SK-N-SH treated with all-trans-retinoic acid at 6 μM for 48 hours (cell line): ENCODE data around the gene TRIM61.
"Not testable (repeated sequence)": the region's sequence is repeated elsewhere in the genome, so short reads cannot be mapped to it uniquely, and the experiment has no call there.

Experiments used
- ATAC-seq: fragments of 200-7000 bp; cut with Tn5 transposase; 3 replicates; pipeline ENCODE4 v1.9.1; 2020; ENCODE audit warnings: mild to moderate bottlenecking, moderate library complexity
- ARNTL ChIP-seq: fragments of 450-650 bp; formaldehyde crosslinking; IDR thresholded peaks from 2 replicates; pipeline ENCODE4 v1.5.0; 2020; ENCODE audit warnings: low read depth, mild to moderate bottlenecking, moderate library complexity, borderline replicate concordance
- BACH2 ChIP-seq: fragments of 250-450 bp; sonication (Bioruptor Pico); IDR thresholded peaks from 2 replicates; pipeline ENCODE4 v1.9.0; 2021; ENCODE audit warnings: mild to moderate bottlenecking, borderline replicate concordance
- CSDC2 ChIP-seq: fragments of 250-450 bp; sonication (Bioruptor Pico); IDR thresholded peaks from 2 replicates; pipeline ENCODE4 v1.5.0; 2020; ENCODE audit warnings: mild to moderate bottlenecking, moderate library complexity
- ESRRG ChIP-seq: fragments of 250-450 bp; sonication (Bioruptor Pico); IDR thresholded peaks from 2 replicates; pipeline ENCODE4 v1.6.1; 2021; ENCODE audit warnings: mild to moderate bottlenecking
- GLIS3 ChIP-seq: fragments of 250-450 bp; sonication (Bioruptor Pico); IDR thresholded peaks from 2 replicates; pipeline ENCODE4 v1.5.0; 2020; ENCODE audit warnings: mild to moderate bottlenecking, moderate library complexity
- ISL1 ChIP-seq: fragments of 250-450 bp; sonication (Bioruptor Pico); IDR thresholded peaks from 2 replicates; pipeline ENCODE4 v2.1.2; 2022; ENCODE audit warnings: mild to moderate bottlenecking, moderate library complexity
- OSR1 ChIP-seq: fragments of 250-450 bp; sonication (Bioruptor Pico); IDR thresholded peaks from 2 replicates; pipeline ENCODE4 v1.8.0; 2022; ENCODE audit warnings: moderate library complexity, mild to moderate bottlenecking, inconsistent platforms
- PPARA ChIP-seq: fragments of 250-450 bp; sonication (Bioruptor Pico); IDR thresholded peaks from 2 replicates; pipeline ENCODE4 v1.5.0; 2020; ENCODE audit warnings: mild to moderate bottlenecking, borderline replicate concordance
- RARB ChIP-seq: fragments of 250-450 bp; sonication (Bioruptor Pico); IDR thresholded peaks from 2 replicates; pipeline ENCODE4 v1.8.0; 2021; ENCODE audit warnings: mild to moderate bottlenecking, moderate library complexity
- SNAI2 ChIP-seq: fragments of 250-450 bp; sonication (Bioruptor Pico); IDR thresholded peaks from 2 replicates; pipeline ENCODE4 v1.5.0; 2020; ENCODE audit warnings: mild to moderate bottlenecking, moderate library complexity
- TCF4 ChIP-seq: fragments of 250-450 bp; sonication (Bioruptor Pico); IDR thresholded peaks from 2 replicates; pipeline ENCODE4 v1.8.0; 2021; ENCODE audit warnings: mild to moderate bottlenecking, moderate library complexity, borderline replicate concordance
- TOX ChIP-seq: fragments of 250-450 bp; sonication (Bioruptor Pico); IDR thresholded peaks from 2 replicates; pipeline ENCODE4 v1.8.0; 2021; ENCODE audit warnings: mild to moderate bottlenecking, moderate library complexity, borderline replicate concordance
- ZFP3 ChIP-seq: fragments of 250-450 bp; sonication (Bioruptor Pico); IDR thresholded peaks from 2 replicates; pipeline ENCODE4 v1.5.0; 2020; ENCODE audit warnings: mild to moderate bottlenecking, moderate library complexity
- ZFP30 ChIP-seq: fragments of 450-650 bp; formaldehyde crosslinking; IDR thresholded peaks from 2 replicates; pipeline ENCODE4 v1.5.0; 2022; ENCODE audit warnings: mild to moderate bottlenecking, moderate library complexity
- ZNF565 ChIP-seq: fragments of 450-650 bp; formaldehyde crosslinking; conservative IDR thresholded peaks from 2 replicates; pipeline ENCODE4 v1.5.0; 2020; ENCODE audit warnings: low read depth, mild to moderate bottlenecking, moderate library complexity
- ZNF8 ChIP-seq: fragments of 450-650 bp; formaldehyde crosslinking; IDR thresholded peaks from 2 replicates; pipeline ENCODE4 v1.5.0; 2020; ENCODE audit warnings: mild to moderate bottlenecking, moderate library complexity
- TF ChIP-seq, protein P1 (sequence below): fragments of 250-450 bp; sonication (Bioruptor Pico); IDR thresholded peaks from 2 replicates; pipeline ENCODE4 v1.5.0; 2020; ENCODE audit warnings: mild to moderate bottlenecking, moderate library complexity
- TF ChIP-seq, protein P2 (sequence below): fragments of 250-450 bp; sonication (Bioruptor Pico); IDR thresholded peaks from 2 replicates; pipeline ENCODE4 v1.8.0; 2020; ENCODE audit warnings: mild to moderate bottlenecking, moderate library complexity, borderline replicate concordance
- TF ChIP-seq, protein P3 (sequence below): fragments of 250-450 bp; sonication (Bioruptor Pico); IDR thresholded peaks from 2 replicates; pipeline ENCODE4 v1.5.1; 2021; ENCODE audit warnings: mild to moderate bottlenecking, moderate library complexity
- TF ChIP-seq, protein P4 (sequence below): fragments of 250-450 bp; sonication (Bioruptor Pico); IDR thresholded peaks from 2 replicates; pipeline ENCODE4 v1.8.0; 2021; ENCODE audit warnings: low read depth, mild to moderate bottlenecking, moderate library complexity, borderline replicate concordance
- TF ChIP-seq, protein P5 (sequence below): fragments of 250-450 bp; sonication (Bioruptor Pico); IDR thresholded peaks from 2 replicates; pipeline ENCODE4 v1.5.1; 2020; ENCODE audit warnings: low read depth, mild to moderate bottlenecking, moderate library complexity

Gene TRIM61

DNA sequence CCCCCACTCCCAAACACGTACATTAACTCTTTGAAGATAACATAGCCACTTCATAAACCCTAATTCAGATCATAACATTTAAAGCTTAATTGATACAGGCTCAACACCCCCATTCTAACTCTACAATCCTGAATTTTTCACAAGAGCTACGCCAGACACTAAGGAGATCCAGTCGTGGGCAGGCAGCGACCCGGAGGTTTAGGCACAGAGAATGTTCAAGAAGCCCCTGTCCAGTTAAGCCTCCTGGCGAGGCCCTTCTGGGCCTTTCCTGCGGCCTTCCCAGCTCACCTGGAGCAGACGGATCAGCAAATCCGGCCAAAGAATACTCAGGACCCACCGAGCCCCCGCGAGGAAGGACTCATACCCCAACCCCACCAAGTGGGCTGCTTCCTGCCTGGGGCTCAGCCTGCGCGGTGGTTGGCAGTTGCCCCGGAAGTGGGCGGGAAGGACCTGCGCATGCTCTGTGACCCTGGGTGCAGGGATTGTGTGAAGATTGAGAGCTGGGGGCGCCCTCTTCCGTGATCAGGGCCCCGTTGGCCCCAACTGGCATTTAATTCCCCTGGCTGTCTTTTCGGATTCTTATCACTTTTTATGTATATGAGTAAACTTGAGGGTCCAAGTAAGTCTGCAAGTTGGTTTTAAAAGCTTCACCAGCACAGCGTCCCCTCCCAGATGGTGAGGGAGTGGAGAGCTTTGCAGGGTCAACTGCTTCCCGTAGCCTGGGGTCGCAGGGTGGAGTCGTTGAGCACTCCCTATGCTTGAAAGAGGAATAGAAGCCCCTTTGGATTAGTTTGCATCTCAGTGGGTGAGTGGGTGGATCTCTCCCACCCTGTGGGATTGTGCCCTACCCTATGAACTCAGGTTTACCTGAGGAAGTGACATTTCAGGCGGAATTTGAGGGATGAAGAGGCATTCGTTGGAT is at the start of gene TRIM61:
TRIM61 (minus strand) TSS at position 415 of the 922 bp plus-strand sequence. CDS start 7,655 bp downstream, outside the sequence.
- no peak for TF ChIP-seq ISL1
- TF ChIP-seq ZNF8 (CRISPR knock-in tag), result no peak
- TF ChIP-seq ARNTL (CRISPR knock-in tag), result no peak
- TF ChIP-seq PPARA (CRISPR knock-in tag), result no peak
- no peak for TF ChIP-seq ESRRG (CRISPR knock-in tag)
- TF ChIP-seq ZFP3 (CRISPR knock-in tag), result no peak
- TF ChIP-seq ZFP30 (CRISPR knock-in tag), result no peak
- TF ChIP-seq RARB (CRISPR knock-in tag), result no peak
- TF ChIP-seq BACH2 (CRISPR knock-in tag), result no peak
- no peak for TF ChIP-seq GLIS3 (CRISPR knock-in tag)
- no peak for TF ChIP-seq SNAI2 (CRISPR knock-in tag)
- TF ChIP-seq, protein P1, sequence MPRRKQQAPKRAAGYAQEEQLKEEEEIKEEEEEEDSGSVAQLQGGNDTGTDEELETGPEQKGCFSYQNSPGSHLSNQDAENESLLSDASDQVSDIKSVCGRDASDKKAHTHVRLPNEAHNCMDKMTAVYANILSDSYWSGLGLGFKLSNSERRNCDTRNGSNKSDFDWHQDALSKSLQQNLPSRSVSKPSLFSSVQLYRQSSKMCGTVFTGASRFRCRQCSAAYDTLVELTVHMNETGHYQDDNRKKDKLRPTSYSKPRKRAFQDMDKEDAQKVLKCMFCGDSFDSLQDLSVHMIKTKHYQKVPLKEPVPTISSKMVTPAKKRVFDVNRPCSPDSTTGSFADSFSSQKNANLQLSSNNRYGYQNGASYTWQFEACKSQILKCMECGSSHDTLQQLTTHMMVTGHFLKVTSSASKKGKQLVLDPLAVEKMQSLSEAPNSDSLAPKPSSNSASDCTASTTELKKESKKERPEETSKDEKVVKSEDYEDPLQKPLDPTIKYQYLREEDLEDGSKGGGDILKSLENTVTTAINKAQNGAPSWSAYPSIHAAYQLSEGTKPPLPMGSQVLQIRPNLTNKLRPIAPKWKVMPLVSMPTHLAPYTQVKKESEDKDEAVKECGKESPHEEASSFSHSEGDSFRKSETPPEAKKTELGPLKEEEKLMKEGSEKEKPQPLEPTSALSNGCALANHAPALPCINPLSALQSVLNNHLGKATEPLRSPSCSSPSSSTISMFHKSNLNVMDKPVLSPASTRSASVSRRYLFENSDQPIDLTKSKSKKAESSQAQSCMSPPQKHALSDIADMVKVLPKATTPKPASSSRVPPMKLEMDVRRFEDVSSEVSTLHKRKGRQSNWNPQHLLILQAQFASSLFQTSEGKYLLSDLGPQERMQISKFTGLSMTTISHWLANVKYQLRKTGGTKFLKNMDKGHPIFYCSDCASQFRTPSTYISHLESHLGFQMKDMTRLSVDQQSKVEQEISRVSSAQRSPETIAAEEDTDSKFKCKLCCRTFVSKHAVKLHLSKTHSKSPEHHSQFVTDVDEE, result no peak
- TF ChIP-seq TOX (CRISPR knock-in tag), result no peak
- no peak for TF ChIP-seq ZNF565
- TF ChIP-seq, protein P2, sequence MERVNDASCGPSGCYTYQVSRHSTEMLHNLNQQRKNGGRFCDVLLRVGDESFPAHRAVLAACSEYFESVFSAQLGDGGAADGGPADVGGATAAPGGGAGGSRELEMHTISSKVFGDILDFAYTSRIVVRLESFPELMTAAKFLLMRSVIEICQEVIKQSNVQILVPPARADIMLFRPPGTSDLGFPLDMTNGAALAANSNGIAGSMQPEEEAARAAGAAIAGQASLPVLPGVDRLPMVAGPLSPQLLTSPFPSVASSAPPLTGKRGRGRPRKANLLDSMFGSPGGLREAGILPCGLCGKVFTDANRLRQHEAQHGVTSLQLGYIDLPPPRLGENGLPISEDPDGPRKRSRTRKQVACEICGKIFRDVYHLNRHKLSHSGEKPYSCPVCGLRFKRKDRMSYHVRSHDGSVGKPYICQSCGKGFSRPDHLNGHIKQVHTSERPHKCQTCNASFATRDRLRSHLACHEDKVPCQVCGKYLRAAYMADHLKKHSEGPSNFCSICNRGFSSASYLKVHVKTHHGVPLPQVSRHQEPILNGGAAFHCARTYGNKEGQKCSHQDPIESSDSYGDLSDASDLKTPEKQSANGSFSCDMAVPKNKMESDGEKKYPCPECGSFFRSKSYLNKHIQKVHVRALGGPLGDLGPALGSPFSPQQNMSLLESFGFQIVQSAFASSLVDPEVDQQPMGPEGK (CRISPR knock-in tag), result no peak
- TF ChIP-seq, protein P3, sequence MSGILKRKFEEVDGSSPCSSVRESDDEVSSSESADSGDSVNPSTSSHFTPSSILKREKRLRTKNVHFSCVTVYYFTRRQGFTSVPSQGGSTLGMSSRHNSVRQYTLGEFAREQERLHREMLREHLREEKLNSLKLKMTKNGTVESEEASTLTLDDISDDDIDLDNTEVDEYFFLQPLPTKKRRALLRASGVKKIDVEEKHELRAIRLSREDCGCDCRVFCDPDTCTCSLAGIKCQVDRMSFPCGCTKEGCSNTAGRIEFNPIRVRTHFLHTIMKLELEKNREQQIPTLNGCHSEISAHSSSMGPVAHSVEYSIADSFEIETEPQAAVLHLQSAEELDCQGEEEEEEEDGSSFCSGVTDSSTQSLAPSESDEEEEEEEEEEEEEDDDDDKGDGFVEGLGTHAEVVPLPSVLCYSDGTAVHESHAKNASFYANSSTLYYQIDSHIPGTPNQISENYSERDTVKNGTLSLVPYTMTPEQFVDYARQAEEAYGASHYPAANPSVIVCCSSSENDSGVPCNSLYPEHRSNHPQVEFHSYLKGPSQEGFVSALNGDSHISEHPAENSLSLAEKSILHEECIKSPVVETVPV (CRISPR knock-in tag), result no peak
- TF ChIP-seq, protein P4, sequence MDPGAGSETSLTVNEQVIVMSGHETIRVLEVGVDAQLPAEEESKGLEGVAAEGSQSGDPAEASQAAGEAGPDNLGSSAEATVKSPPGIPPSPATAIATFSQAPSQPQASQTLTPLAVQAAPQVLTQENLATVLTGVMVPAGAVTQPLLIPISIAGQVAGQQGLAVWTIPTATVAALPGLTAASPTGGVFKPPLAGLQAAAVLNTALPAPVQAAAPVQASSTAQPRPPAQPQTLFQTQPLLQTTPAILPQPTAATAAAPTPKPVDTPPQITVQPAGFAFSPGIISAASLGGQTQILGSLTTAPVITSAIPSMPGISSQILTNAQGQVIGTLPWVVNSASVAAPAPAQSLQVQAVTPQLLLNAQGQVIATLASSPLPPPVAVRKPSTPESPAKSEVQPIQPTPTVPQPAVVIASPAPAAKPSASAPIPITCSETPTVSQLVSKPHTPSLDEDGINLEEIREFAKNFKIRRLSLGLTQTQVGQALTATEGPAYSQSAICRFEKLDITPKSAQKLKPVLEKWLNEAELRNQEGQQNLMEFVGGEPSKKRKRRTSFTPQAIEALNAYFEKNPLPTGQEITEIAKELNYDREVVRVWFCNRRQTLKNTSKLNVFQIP (CRISPR knock-in tag), result no peak
- ATAC-seq, result no peak

DNA sequence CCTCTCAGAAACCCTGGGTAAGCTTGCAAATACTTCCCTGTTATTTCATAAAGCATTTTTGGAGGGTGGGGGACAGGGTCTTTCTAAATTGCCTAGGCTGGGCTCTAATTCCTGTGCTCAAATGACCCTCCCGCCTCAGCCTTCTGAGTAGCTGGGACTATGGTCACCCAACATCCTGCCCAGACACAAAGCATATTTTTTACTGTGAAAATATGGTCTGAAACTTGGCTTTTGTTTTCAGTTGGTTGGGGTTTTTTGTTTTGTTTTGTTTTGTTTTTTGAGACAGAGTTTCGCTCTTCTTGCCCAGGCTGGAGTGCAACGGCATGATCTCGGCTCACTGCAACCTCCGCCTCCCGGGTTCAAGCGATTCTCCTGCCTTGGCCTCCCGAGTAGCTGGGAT is 48.3 kb upstream of the TRIM61 start:
- not testable (repeated sequence) for ATAC-seq

GRCh38 chr4:165019995-165020394 is 42.5 kb upstream of the TRIM61 start:
- ATAC-seq, result not testable (repeated sequence)

DNA sequence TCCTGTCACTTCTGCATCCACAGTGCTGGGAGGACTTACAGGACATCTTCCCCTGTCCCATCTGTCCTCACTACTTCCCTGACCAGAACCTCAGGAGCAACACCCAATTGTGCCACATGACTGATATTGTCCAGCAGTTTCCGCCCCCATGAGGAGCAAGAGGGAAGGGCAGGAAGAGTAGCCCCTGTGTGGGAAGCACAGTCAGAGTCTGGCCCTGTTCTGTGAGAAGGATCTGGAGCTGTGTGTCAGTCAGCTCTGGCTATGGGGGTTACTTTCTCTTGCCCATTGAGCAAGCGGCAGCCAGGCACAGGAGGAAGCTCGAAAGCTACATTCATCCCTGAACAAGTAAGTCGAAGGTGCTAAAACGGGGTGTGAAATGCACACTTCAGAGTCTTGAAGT is 39.5 kb upstream of the TRIM61 start:
- ATAC-seq, result peak; percentile 88
- no peak for TF ChIP-seq ARNTL (CRISPR knock-in tag)
- TF ChIP-seq TCF4 (CRISPR knock-in tag), result no peak
- TF ChIP-seq, protein P2 (CRISPR knock-in tag), result no peak
- no peak for TF ChIP-seq ISL1
- no peak for TF ChIP-seq ZNF565
- TF ChIP-seq, protein P5, sequence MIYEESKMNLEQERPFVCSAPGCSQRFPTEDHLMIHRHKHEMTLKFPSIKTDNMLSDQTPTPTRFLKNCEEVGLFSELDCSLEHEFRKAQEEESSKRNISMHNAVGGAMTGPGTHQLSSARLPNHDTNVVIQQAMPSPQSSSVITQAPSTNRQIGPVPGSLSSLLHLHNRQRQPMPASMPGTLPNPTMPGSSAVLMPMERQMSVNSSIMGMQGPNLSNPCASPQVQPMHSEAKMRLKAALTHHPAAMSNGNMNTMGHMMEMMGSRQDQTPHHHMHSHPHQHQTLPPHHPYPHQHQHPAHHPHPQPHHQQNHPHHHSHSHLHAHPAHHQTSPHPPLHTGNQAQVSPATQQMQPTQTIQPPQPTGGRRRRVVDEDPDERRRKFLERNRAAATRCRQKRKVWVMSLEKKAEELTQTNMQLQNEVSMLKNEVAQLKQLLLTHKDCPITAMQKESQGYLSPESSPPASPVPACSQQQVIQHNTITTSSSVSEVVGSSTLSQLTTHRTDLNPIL (CRISPR knock-in tag), result no peak
- TF ChIP-seq, protein P1, result no peak
- TF ChIP-seq CSDC2, result no peak
- no peak for TF ChIP-seq OSR1
